Measurements from ENCODE around the gene JUP. TPM values are rescaled to one million over a fixed set of nuclear protein-coding genes. Genes with fewer than 3 reads are reported as not detected.

The JUP gene
- total RNA-seq, 1 donor from 2014 or later, result 92.5 TPM

GRCh38 chr17:41763327-41763726 lies 23.2 kb downstream of the JUP start:
- no peak overlapping the region for H3K4me3 ChIP-seq
- no peaks in the 10 kb centered on the region for H3K9me3 ChIP-seq
- no peak overlapping the region for H3K27ac ChIP-seq
- no peak for TF ChIP-seq CTCF (IDR thresholded peaks at IDR 0.05)
- no peaks in the 10 kb centered on the region for H3K27me3 ChIP-seq (ENCODE audit: low read depth)
- H3K4me1 ChIP-seq, result no peaks in the 10 kb centered on the region
- ATAC-seq (peak in 1 of 2 donors; percentile 27), DNase-seq (no peak)
- H3K36me3 ChIP-seq, result peaks cover 98% of the 10 kb centered on the region
- intact Hi-C loops (cut with DNase I), result no loop called here

- H3K36me3 ChIP-seq, result peaks cover 98% of the 10 kb centered on the region
- H3K4me1 ChIP-seq, result no peaks in the 10 kb centered on the region
- H3K9me3 ChIP-seq, result no peaks in the 10 kb centered on the region
- H3K4me3 ChIP-seq, result no peak overlapping the region
- no peaks in the 10 kb centered on the region for H3K27me3 ChIP-seq (ENCODE audit: low read depth)
- DNase-seq, result no peak
- intact Hi-C loops (cut with DNase I), result no loop called here
- ATAC-seq, result peak in 1 of 2 donors; percentile 8
- H3K27ac ChIP-seq, result no peak overlapping the region
- no peak for TF ChIP-seq CTCF (IDR thresholded peaks at IDR 0.05)
Measured at GRCh38 chr17:41762841-41763240, 23.7 kb downstream of the JUP start.

GRCh38 chr17:41762391-41762790 lies 24.1 kb downstream of the JUP start:
- no peak for ATAC-seq
- no peaks in the 10 kb centered on the region for H3K27me3 ChIP-seq (ENCODE audit: low read depth)
- no peaks in the 10 kb centered on the region for H3K4me1 ChIP-seq
- intact Hi-C loops (cut with DNase I), result no loop called here
- H3K9me3 ChIP-seq, result no peaks in the 10 kb centered on the region
- no peak for TF ChIP-seq CTCF (IDR thresholded peaks at IDR 0.05)
- H3K27ac ChIP-seq, result no peak overlapping the region
- no peak overlapping the region for H3K4me3 ChIP-seq
- DNase-seq, result no peak
- peaks cover 98% of the 10 kb centered on the region for H3K36me3 ChIP-seq

GRCh38 chr17:41760878-41761277 lies 25.6 kb downstream of the JUP start:
- no peaks in the 10 kb centered on the region for H3K27me3 ChIP-seq (ENCODE audit: low read depth)
- no peaks in the 10 kb centered on the region for H3K4me1 ChIP-seq
- TF ChIP-seq CTCF (IDR thresholded peaks at IDR 0.05), result no peak
- H3K36me3 ChIP-seq, result peaks cover 98% of the 10 kb centered on the region
- intact Hi-C loops (cut with DNase I), result no loop called here
- no peak overlapping the region for H3K27ac ChIP-seq
- DNase-seq (no peak), ATAC-seq (no peak)
- H3K9me3 ChIP-seq, result no peaks in the 10 kb centered on the region
- no peak overlapping the region for H3K4me3 ChIP-seq

- no peaks in the 10 kb centered on the region for H3K9me3 ChIP-seq
- no peak for ATAC-seq
- DNase-seq, result no peak
- intact Hi-C loops (cut with DNase I), result no loop called here
- H3K4me1 ChIP-seq, result no peaks in the 10 kb centered on the region
- H3K36me3 ChIP-seq, result peaks cover 96% of the 10 kb centered on the region
- no peak overlapping the region for H3K4me3 ChIP-seq
- H3K27ac ChIP-seq, result no peak overlapping the region
- no peaks in the 10 kb centered on the region for H3K27me3 ChIP-seq (ENCODE audit: low read depth)
- no peak for TF ChIP-seq CTCF (IDR thresholded peaks at IDR 0.05)
Measured at GRCh38 chr17:41758601-41759000, 27.9 kb downstream of the JUP start.

GRCh38 chr17:41754066-41754465 lies 32.4 kb downstream of the JUP start:
- H3K4me3 ChIP-seq, result no peak overlapping the region
- no peaks in the 10 kb centered on the region for H3K4me1 ChIP-seq
- H3K27me3 ChIP-seq (ENCODE audit: low read depth), result no peaks in the 10 kb centered on the region
- peaks cover 52% of the 10 kb centered on the region for H3K36me3 ChIP-seq
- no peak for TF ChIP-seq CTCF (IDR thresholded peaks at IDR 0.05)
- ATAC-seq, result no peak
- no peak for DNase-seq
- H3K27ac ChIP-seq, result no peak overlapping the region
- intact Hi-C loops (cut with DNase I), result no loop called here
- H3K9me3 ChIP-seq, result no peaks in the 10 kb centered on the region

All from lower lobe of right lung (tissue), 2 donors.